HG03196 (cell line): ENCODE measurements around the gene HDGFL3.
"Not testable (repeated sequence)": the region's sequence is repeated elsewhere in the genome, so short reads cannot be mapped to it uniquely, and the experiment has no call there.

Source experiments
- ATAC-seq: cut with Tn5 transposase; IDR thresholded peaks from one replicate; pipeline ENCODE4 v1.9.1; 2021; ENCODE audit not compliant: unreplicated experiment

HDGFL3 gene

GRCh38 chr15:83104141-83104540 is 103.5 kb downstream of the HDGFL3 start:
- no peak for ATAC-seq

- ATAC-seq = no peak
Measured at GRCh38 chr15:83102346-83102745, 105.3 kb downstream of the HDGFL3 start.

GRCh38 chr15:83100097-83100646 is 107.5 kb downstream of the HDGFL3 start:
- ATAC-seq = no peak

GRCh38 chr15:83099290-83099689 is 108.3 kb downstream of the HDGFL3 start:
- no peak for ATAC-seq

GRCh38 chr15:83098079-83098478 is 109.5 kb downstream of the HDGFL3 start:
- ATAC-seq = no peak

- ATAC-seq = no peak
Measured at GRCh38 chr15:83094583-83094982, 113.0 kb downstream of the HDGFL3 start.

- no peak for ATAC-seq
Measured at GRCh38 chr15:83092309-83092976, 115.2 kb downstream of the HDGFL3 start.

- not testable (repeated sequence) for ATAC-seq
Measured at GRCh38 chr15:83091965-83092308, 115.7 kb downstream of the HDGFL3 start.

- no peak for ATAC-seq
Measured at GRCh38 chr15:83090465-83090864, 117.2 kb downstream of the HDGFL3 start.

- ATAC-seq = no peak
Measured at GRCh38 chr15:83088876-83089275, 118.7 kb downstream of the HDGFL3 start.

- no peak for ATAC-seq
Measured at GRCh38 chr15:83087576-83087975, 120.0 kb downstream of the HDGFL3 start.

GRCh38 chr15:83085864-83086552 is 121.6 kb downstream of the HDGFL3 start:
- not testable (repeated sequence) for ATAC-seq

GRCh38 chr15:83085461-83085860 is 122.2 kb downstream of the HDGFL3 start:
- ATAC-seq = not testable (repeated sequence)

- ATAC-seq = no peak
Measured at GRCh38 chr15:83082730-83083386, 124.8 kb downstream of the HDGFL3 start.

- ATAC-seq = no peak
Measured at GRCh38 chr15:83081256-83082014, 126.2 kb downstream of the HDGFL3 start.

GRCh38 chr15:83078712-83079111 is 128.9 kb downstream of the HDGFL3 start:
- no peak for ATAC-seq
